Cardiac muscle cell (in vitro differentiated cells and primary cell): ENCODE data around the gene ST6GALNAC3. TPM values are rescaled to one million over a fixed set of nuclear protein-coding genes. Genes with fewer than 3 reads are reported as not detected.

ENCODE experiments used
- DNase-seq, 2 donors: peaks; one replicate each; pipeline versions ENCODE4 v3.0.0 to v3.0.0-alpha.2; 2010 to 2017; ENCODE audit warnings: low read depth in 1 of 2, low spot score in 1 of 2
- H3K27ac ChIP-seq: fragments of 200-600 bp; sonication (generic); 2 replicates; pipeline ENCODE4 v1.5.1; 2016
- H3K27me3 ChIP-seq: fragments of 200-600 bp; sonication (generic); 2 replicates; pipeline ENCODE4 v1.6.0; 2016; ENCODE audit warnings: control low read depth
- H3K36me3 ChIP-seq: fragments of 200-600 bp; sonication (generic); 2 replicates; pipeline ENCODE4 v1.5.1; 2016; ENCODE audit warnings: control low read depth
- H3K4me1 ChIP-seq: fragments of 200-600 bp; sonication (generic); 2 replicates; pipeline ENCODE4 v1.8.1; 2017; ENCODE audit warnings: low read depth, mild to moderate bottlenecking, mixed run types
- H3K4me3 ChIP-seq: fragments of 200-600 bp; sonication (generic); 2 replicates; pipeline ENCODE4 v1.5.1; 2016; ENCODE audit warnings: mild to moderate bottlenecking
- H3K9me3 ChIP-seq: fragments of 200-600 bp; sonication (generic); 2 replicates; pipeline ENCODE4 v1.5.1; 2017; ENCODE audit warnings: low read depth, mild to moderate bottlenecking, control low read depth
- CTCF ChIP-seq: IDR thresholded peaks from 2 replicates; pipeline ENCODE4 v1.5.1; 2012; ENCODE audit warnings: low read depth, mild to moderate bottlenecking, low read length
- polyA plus RNA-seq: library from polyadenylated mRNA; unstranded; fragments of >200 nt; fragmentation: Nextera tagmentation; extraction: Ambion mirVana; gene quantifications from 2 replicates; pipeline ENCODE4 v1.2.1, GENCODE V29; 2016
- total RNA-seq: library from RNA; depleted of rRNA; stranded (reverse); fragments of >200 nt; gene quantifications from 2 replicates; pipeline ENCODE4 v1.2.3, GENCODE V29; 2016

ST6GALNAC3 gene
- total and polyA plus RNA-seq, 2 experiments from 2014 or later = 10.4 to 14.8 TPM

GRCh38 chr1:76059451-76059850, 15.1 kb upstream of the ST6GALNAC3 start:
- Histone ChIP-seq H3K4me1 (no peaks in the 10 kb centered on the region), H3K9me3 (no peaks in the 10 kb centered on the region), H3K27ac (no peak overlapping the region), H3K36me3 (no peaks in the 10 kb centered on the region), H3K4me3 (no peak overlapping the region), H3K27me3 (no peaks in the 10 kb centered on the region)
- no peak for DNase-seq
- no peak for TF ChIP-seq CTCF

GRCh38 chr1:76065270-76065669, 9.3 kb upstream of the ST6GALNAC3 start:
- no peak for TF ChIP-seq CTCF
- no peak overlapping the region for H3K4me3 ChIP-seq
- no peaks in the 10 kb centered on the region for H3K9me3 ChIP-seq
- no peaks in the 10 kb centered on the region for H3K27me3 ChIP-seq
- H3K36me3 ChIP-seq = no peaks in the 10 kb centered on the region
- no peak for DNase-seq
- H3K4me1 ChIP-seq = peaks cover 4% of the 10 kb centered on the region
- no peak overlapping the region for H3K27ac ChIP-seq

- Histone ChIP-seq H3K27ac (no peak overlapping the region), H3K4me1 (peaks cover 4% of the 10 kb centered on the region), H3K27me3 (no peaks in the 10 kb centered on the region), H3K4me3 (no peak overlapping the region), H3K36me3 (no peaks in the 10 kb centered on the region), H3K9me3 (no peaks in the 10 kb centered on the region)
- TF ChIP-seq CTCF = no peak
- peak in 1 of 2 donors; percentile 15 for DNase-seq
Measured at GRCh38 chr1:76066394-76066793, 8.2 kb upstream of the ST6GALNAC3 start.

- peak in 1 of 2 donors; percentile 48 for DNase-seq
- Histone ChIP-seq H3K9me3 (no peaks in the 10 kb centered on the region), H3K27me3 (no peaks in the 10 kb centered on the region), H3K4me1 (peaks cover 4% of the 10 kb centered on the region), H3K4me3 (no peak overlapping the region), H3K36me3 (no peaks in the 10 kb centered on the region), H3K27ac (no peak overlapping the region)
- TF ChIP-seq CTCF = no peak
Measured at GRCh38 chr1:76068542-76068941, 6.0 kb upstream of the ST6GALNAC3 start.

GRCh38 chr1:76068953-76069561, 5.5 kb upstream of the ST6GALNAC3 start:
- H3K36me3 ChIP-seq = no peaks in the 10 kb centered on the region
- H3K4me3 ChIP-seq = no peak overlapping the region
- H3K27ac ChIP-seq = no peak overlapping the region
- DNase-seq = peak in 1 of 2 donors; percentile 25
- no peaks in the 10 kb centered on the region for H3K27me3 ChIP-seq
- peaks cover 4% of the 10 kb centered on the region for H3K4me1 ChIP-seq
- H3K9me3 ChIP-seq = no peaks in the 10 kb centered on the region
- TF ChIP-seq CTCF = no peak
